H9 (cell line): ENCODE measurements around the gene SAFB. TPM values are rescaled to one million over a fixed set of nuclear protein-coding genes. Genes with fewer than 3 reads are reported as not detected.

Experiments
- DNase-seq: peaks from one replicate; pipeline ENCODE4 v3.0.0-alpha.2; 2017
- H2AFZ ChIP-seq: one replicate; pipeline ENCODE4 v1.6.1; 2013; ENCODE audit warnings: mild to moderate bottlenecking, low read length, control low read depth, moderate library complexity
- H2AK5ac ChIP-seq: 2 replicates; pipeline ENCODE4 v1.6.1; 2013; ENCODE audit warnings: low read length, control low read depth, mixed read lengths; ENCODE audit not compliant: insufficient read length
- H2BK120ac ChIP-seq: one replicate; pipeline ENCODE4 v1.6.1; 2013; ENCODE audit warnings: low read depth, mild to moderate bottlenecking, low read length, control low read depth, inconsistent platforms; ENCODE audit not compliant: poor library complexity, severe bottlenecking
- H2BK12ac ChIP-seq: 2 replicates; pipeline ENCODE4 v1.6.1; 2013; ENCODE audit warnings: low read length, control low read depth, mixed read lengths, low read depth; ENCODE audit not compliant: insufficient read length
- H2BK15ac ChIP-seq: 2 replicates; pipeline ENCODE4 v1.6.1; 2013; ENCODE audit warnings: low read depth, low read length, control low read depth
- H2BK20ac ChIP-seq: one replicate; pipeline ENCODE4 v1.6.1; 2013; ENCODE audit warnings: low read depth, mild to moderate bottlenecking, low read length, control low read depth, inconsistent platforms; ENCODE audit not compliant: poor library complexity, severe bottlenecking
- H2BK5ac ChIP-seq: 2 replicates; pipeline ENCODE4 v1.6.1; 2013; ENCODE audit warnings: low read length, control low read depth, mixed read lengths; ENCODE audit not compliant: insufficient read length
- H3K14ac ChIP-seq: 2 replicates; pipeline ENCODE4 v1.6.1; 2013; ENCODE audit warnings: low read length, control low read depth; ENCODE audit not compliant: insufficient read depth
- H3K18ac ChIP-seq: 2 replicates; pipeline ENCODE4 v1.6.1; 2013; ENCODE audit warnings: low read depth, mild to moderate bottlenecking, mixed read lengths, low read length, control low read depth; ENCODE audit not compliant: insufficient read length
- H3K23ac ChIP-seq: 2 replicates; pipeline ENCODE4 v1.6.1; 2013; ENCODE audit warnings: low read length, control low read depth, mixed read lengths, low read depth; ENCODE audit not compliant: insufficient read length
- H3K23me2 ChIP-seq: 2 replicates; pipeline ENCODE4 v1.6.1; 2013; ENCODE audit warnings: low read depth, mild to moderate bottlenecking, mixed read lengths, low read length, control low read depth; ENCODE audit not compliant: insufficient read length, poor library complexity, severe bottlenecking
- H3K27ac ChIP-seq: 2 replicates; pipeline ENCODE4 v1.5.1; 2013; ENCODE audit warnings: low read length, control low read depth, mixed read lengths, low read depth; ENCODE audit not compliant: insufficient read length
- H3K27me3 ChIP-seq: 2 replicates; pipeline ENCODE4 v1.6.1; 2013; ENCODE audit warnings: low read length, control low read depth, inconsistent platforms; ENCODE audit not compliant: insufficient read depth
- H3K4ac ChIP-seq: 2 replicates; pipeline ENCODE4 v1.6.1; 2013; ENCODE audit warnings: low read depth, mild to moderate bottlenecking, control low read depth, inconsistent platforms, low read length, moderate library complexity
- H3K4me1 ChIP-seq: 2 replicates; pipeline ENCODE4 v1.6.1; 2013; ENCODE audit warnings: low read length, control low read depth, inconsistent platforms; ENCODE audit not compliant: insufficient read depth
- H3K4me2 ChIP-seq: 2 replicates; pipeline ENCODE4 v1.6.1; 2013; ENCODE audit warnings: low read length, control low read depth, mixed read lengths; ENCODE audit not compliant: insufficient read length, insufficient read depth
- H3K56ac ChIP-seq: 2 replicates; pipeline ENCODE4 v1.6.1; 2013; ENCODE audit warnings: low read depth, mild to moderate bottlenecking, mixed read lengths, low read length, control low read depth; ENCODE audit not compliant: insufficient read length
- H3K79me1 ChIP-seq: 2 replicates; pipeline ENCODE4 v1.6.1; 2013; ENCODE audit warnings: low read depth, mild to moderate bottlenecking, moderate library complexity, low read length, control low read depth, inconsistent platforms; ENCODE audit not compliant: insufficient read depth, poor library complexity, severe bottlenecking
- H3K79me2 ChIP-seq: 2 replicates; pipeline ENCODE4 v1.6.1; 2013; ENCODE audit warnings: low read length, control low read depth, inconsistent platforms; ENCODE audit not compliant: insufficient read depth
- H3K9ac ChIP-seq: 2 replicates; pipeline ENCODE4 v1.6.1; 2013; ENCODE audit warnings: low read length, control low read depth, mixed read lengths; ENCODE audit not compliant: insufficient read length; ENCODE audit errors: extremely low read depth
- H3K9me3 ChIP-seq: one replicate; pipeline ENCODE4 v1.6.1; 2013; ENCODE audit warnings: low read depth, low read length, inconsistent platforms; ENCODE audit not compliant: control insufficient read depth
- H3T11ph ChIP-seq: one replicate; pipeline ENCODE4 v1.6.1; 2013; ENCODE audit warnings: mild to moderate bottlenecking, low read length, control low read depth, inconsistent platforms
- H4K20me1 ChIP-seq: one replicate; pipeline ENCODE4 v1.6.1; 2013; ENCODE audit not compliant: control insufficient read depth, insufficient read length, insufficient read depth
- H4K5ac ChIP-seq: 2 replicates; pipeline ENCODE4 v1.6.1; 2013; ENCODE audit warnings: low read depth, mild to moderate bottlenecking, mixed read lengths, low read length, control low read depth; ENCODE audit not compliant: insufficient read length
- H4K8ac ChIP-seq: replicated peaks from 2 replicates; pipeline ENCODE4 v1.6.1; 2013; ENCODE audit warnings: low read length, control low read depth, mixed read lengths, low read depth; ENCODE audit not compliant: insufficient read length
- H4K91ac ChIP-seq: 2 replicates; pipeline ENCODE4 v1.6.1; 2013; ENCODE audit warnings: low read depth, mild to moderate bottlenecking, moderate library complexity, mixed read lengths, low read length, control low read depth; ENCODE audit not compliant: insufficient read length
- H3K27ac Mint-ChIP-seq, 3 experiments: 2 replicates in 2 of 3; 3 replicates in 1 of 3; pipeline ENCODE4 v1.8.0; 2020 to 2021; ENCODE audit warnings: mixed read lengths in 3 of 3, mild to moderate bottlenecking in 1 of 3, moderate library complexity in 1 of 3
- H3K27me3 Mint-ChIP-seq: 2 replicates; pipeline ENCODE4 v1.8.0; 2021; ENCODE audit warnings: low read depth, mild to moderate bottlenecking, moderate library complexity, mixed read lengths
- H3K36me3 Mint-ChIP-seq, 3 experiments: 2 replicates in 2 of 3; 3 replicates in 1 of 3; pipeline ENCODE4 v1.8.0; 2020 to 2021; ENCODE audit warnings: low read depth in 3 of 3, mixed read lengths in 3 of 3; ENCODE audit not compliant: insufficient read depth in 1 of 3
- H3K4me1 Mint-ChIP-seq, 2 experiments: 2 replicates each; pipeline ENCODE4 v1.8.0; 2020; ENCODE audit warnings: mixed read lengths in 2 of 2
- H3K4me3 Mint-ChIP-seq, 2 experiments: 2 replicates in 1 of 2; 3 replicates in 1 of 2; pipeline ENCODE4 v1.8.0; 2020 to 2021; ENCODE audit warnings: mild to moderate bottlenecking in 2 of 2, mixed read lengths in 2 of 2, moderate library complexity in 1 of 2
- H3K9me3 Mint-ChIP-seq, 2 experiments: 2 replicates in 1 of 2; 3 replicates in 1 of 2; pipeline ENCODE4 v1.8.0; 2020; ENCODE audit warnings: mild to moderate bottlenecking in 2 of 2, mixed read lengths in 2 of 2, moderate library complexity in 1 of 2
- CTCF ChIP-seq: fragments of 200-600 bp; sonication (generic); conservative IDR thresholded peaks from 3 replicates; pipeline ENCODE4 v1.8.0; 2021; ENCODE audit warnings: antibody characterized with exemption, mild to moderate bottlenecking
- WGBS: extraction: QIAGEN DNeasy Blood & Tissue Kit; methylation state at CpG from one replicate; pipeline ENCODE4 v1.1.7; 2013; ENCODE audit warnings: missing lambda C conversion rate, low lambda C conversion rate, mixed read lengths; ENCODE audit not compliant: insufficient read length; ENCODE audit errors: extremely low coverage; 5-methylcytosine and 5-hydroxymethylcytosine counted together
- total RNA-seq: library from RNA; stranded (reverse); gene quantifications from 2 replicates; pipeline ENCODE4 v1.2.1, GENCODE V29; 2021

SAFB gene
- total RNA-seq, 1 experiment from 2014 or later = 110 TPM

- no peak overlapping the region for H3K14ac ChIP-seq
- no peak overlapping the region for H2AK5ac ChIP-seq
- H2BK12ac ChIP-seq = no peak overlapping the region
- H3K27me3 Mint-ChIP-seq = peaks cover 9% of the 10 kb centered on the region
- no peak overlapping the region for H2AFZ ChIP-seq
- peaks cover 14% of the 10 kb centered on the region for H3K23me2 ChIP-seq
- H3K4me1 ChIP-seq = no peaks in the 10 kb centered on the region; the same call in 1 of the 2 replicates
- peaks cover 0 to 2% of the 10 kb centered on the region in 2 experiments; a peak in 2 of 5 replicates for H3K9me3 Mint-ChIP-seq
- H3K27ac ChIP-seq = no peak overlapping the region
- H3K79me1 ChIP-seq = no peaks in the 10 kb centered on the region
- no peaks in the 10 kb centered on the region for H3K9me3 ChIP-seq
- H4K8ac ChIP-seq = no peak overlapping the region
- H3K4ac ChIP-seq = no peak overlapping the region
- TF ChIP-seq CTCF = no peak
- H2BK20ac ChIP-seq = no peak overlapping the region
- peaks cover 6 to 10% (median 9%) of the 10 kb centered on the region in 3 experiments; a peak in 5 of 7 replicates for H3K36me3 Mint-ChIP-seq
- no peak overlapping the region for H3K4me3 Mint-ChIP-seq
- H3K18ac ChIP-seq = no peak overlapping the region
- H4K20me1 ChIP-seq = no peaks in the 10 kb centered on the region
- no peak overlapping the region for H3K23ac ChIP-seq
- no peak overlapping the region for H2BK5ac ChIP-seq
- no CpG with 5 or more reads among the region's 9 CpGs for WGBS
- H2BK120ac ChIP-seq = no peak overlapping the region
- no peaks in the 10 kb centered on the region for H3K27me3 ChIP-seq
- no peak overlapping the region for H2BK15ac ChIP-seq
- no peak overlapping the region for H3T11ph ChIP-seq
- peak overlapping the region in 1 of 3 experiments; percentile 28; a peak in 2 of 7 replicates for H3K27ac Mint-ChIP-seq
- no peak overlapping the region for H3K4me2 ChIP-seq
- H3K4me1 Mint-ChIP-seq = peaks cover 22 to 30% of the 10 kb centered on the region in 2 experiments
- H3K9ac ChIP-seq = no peak overlapping the region
- H3K56ac ChIP-seq = no peak overlapping the region
- no peak overlapping the region for H4K5ac ChIP-seq
- no peak overlapping the region for H4K91ac ChIP-seq
- H3K79me2 ChIP-seq = no peaks in the 10 kb centered on the region
- no peak for DNase-seq
Observed at GRCh38 chr19:5677580-5677979, 54.7 kb downstream of the SAFB start.
